WERI-Rb-1 (cell line): ENCODE results near the gene MEIS2.

Experiments used
- DNase-seq: peaks from one replicate; pipeline ENCODE4 v3.0.0-alpha.2; 2020
- H3K27ac ChIP-seq: fragments of 250-450 bp; sonication (Bioruptor Pico); 2 replicates; pipeline ENCODE4 v1.5.1; 2020; ENCODE audit warnings: mild to moderate bottlenecking, moderate library complexity
- H3K27me3 ChIP-seq: fragments of 250-450 bp; sonication (Bioruptor Pico); 2 replicates; pipeline ENCODE4 v1.5.1; 2021; ENCODE audit warnings: mild to moderate bottlenecking, low read depth, moderate library complexity; ENCODE audit not compliant: insufficient read depth, severe bottlenecking
- H3K36me3 ChIP-seq: fragments of 250-450 bp; sonication (Bioruptor Pico); 2 replicates; pipeline ENCODE4 v1.5.1; 2020; ENCODE audit warnings: mild to moderate bottlenecking, moderate library complexity
- H3K4me3 ChIP-seq: 2 replicates; pipeline ENCODE4 v1.5.1; 2011; ENCODE audit warnings: low read depth, mild to moderate bottlenecking, control low read depth, low read length
- H3K9me3 ChIP-seq: fragments of 250-450 bp; sonication (Bioruptor Pico); 2 replicates; pipeline ENCODE4 v1.5.1; 2021; ENCODE audit warnings: mild to moderate bottlenecking, moderate library complexity; ENCODE audit not compliant: severe bottlenecking
- TF ChIP-seq, protein P1 (sequence below): IDR thresholded peaks from 2 replicates; pipeline ENCODE4 v1.5.1; 2011; ENCODE audit warnings: low read depth, mild to moderate bottlenecking, control low read depth, inconsistent platforms, low read length

Gene MEIS2

DNA sequence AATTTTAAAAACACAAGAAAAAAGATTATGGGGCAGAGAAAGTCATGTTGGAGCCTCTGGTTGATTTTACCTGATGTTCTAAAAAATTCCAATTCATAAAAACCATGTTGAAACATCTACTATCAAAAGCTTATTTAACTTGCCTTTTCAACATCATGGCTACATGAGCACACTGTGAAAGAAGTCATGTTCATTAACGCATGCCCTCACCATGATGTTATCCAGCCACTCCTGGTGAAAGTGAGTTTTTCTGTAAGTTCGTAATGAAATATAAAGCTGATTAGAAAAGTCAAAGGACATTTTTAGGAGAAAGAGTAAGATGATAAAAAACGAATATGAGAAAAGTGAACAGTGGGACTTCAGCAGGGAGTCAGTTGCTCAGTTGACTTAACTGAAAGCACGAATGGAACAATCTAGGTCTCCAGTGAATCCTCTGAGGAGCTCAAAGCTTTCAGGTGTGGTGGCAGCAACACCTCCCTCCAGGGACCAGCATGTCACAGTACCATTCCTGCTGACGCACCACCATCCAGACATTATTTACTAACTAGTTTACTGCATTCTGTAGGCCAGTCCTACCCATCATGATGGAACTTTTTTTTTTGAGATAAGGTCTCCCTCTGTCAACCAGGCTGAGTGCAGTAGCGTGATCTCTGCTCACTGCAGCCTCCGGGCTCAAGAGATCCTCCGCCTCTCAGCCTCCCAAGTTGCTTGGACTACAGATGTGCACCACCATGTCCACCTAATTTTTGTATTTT, 95.2 kb downstream of the MEIS2 start:
- no peaks in the 10 kb centered on the region for H3K9me3 ChIP-seq
- TF ChIP-seq, protein P1, sequence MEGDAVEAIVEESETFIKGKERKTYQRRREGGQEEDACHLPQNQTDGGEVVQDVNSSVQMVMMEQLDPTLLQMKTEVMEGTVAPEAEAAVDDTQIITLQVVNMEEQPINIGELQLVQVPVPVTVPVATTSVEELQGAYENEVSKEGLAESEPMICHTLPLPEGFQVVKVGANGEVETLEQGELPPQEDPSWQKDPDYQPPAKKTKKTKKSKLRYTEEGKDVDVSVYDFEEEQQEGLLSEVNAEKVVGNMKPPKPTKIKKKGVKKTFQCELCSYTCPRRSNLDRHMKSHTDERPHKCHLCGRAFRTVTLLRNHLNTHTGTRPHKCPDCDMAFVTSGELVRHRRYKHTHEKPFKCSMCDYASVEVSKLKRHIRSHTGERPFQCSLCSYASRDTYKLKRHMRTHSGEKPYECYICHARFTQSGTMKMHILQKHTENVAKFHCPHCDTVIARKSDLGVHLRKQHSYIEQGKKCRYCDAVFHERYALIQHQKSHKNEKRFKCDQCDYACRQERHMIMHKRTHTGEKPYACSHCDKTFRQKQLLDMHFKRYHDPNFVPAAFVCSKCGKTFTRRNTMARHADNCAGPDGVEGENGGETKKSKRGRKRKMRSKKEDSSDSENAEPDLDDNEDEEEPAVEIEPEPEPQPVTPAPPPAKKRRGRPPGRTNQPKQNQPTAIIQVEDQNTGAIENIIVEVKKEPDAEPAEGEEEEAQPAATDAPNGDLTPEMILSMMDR = no peak
- H3K27ac ChIP-seq = no peak overlapping the region
- no peak overlapping the region for H3K4me3 ChIP-seq
- no peaks in the 10 kb centered on the region for H3K27me3 ChIP-seq
- DNase-seq = no peak
- peaks cover 78% of the 10 kb centered on the region for H3K36me3 ChIP-seq

DNA sequence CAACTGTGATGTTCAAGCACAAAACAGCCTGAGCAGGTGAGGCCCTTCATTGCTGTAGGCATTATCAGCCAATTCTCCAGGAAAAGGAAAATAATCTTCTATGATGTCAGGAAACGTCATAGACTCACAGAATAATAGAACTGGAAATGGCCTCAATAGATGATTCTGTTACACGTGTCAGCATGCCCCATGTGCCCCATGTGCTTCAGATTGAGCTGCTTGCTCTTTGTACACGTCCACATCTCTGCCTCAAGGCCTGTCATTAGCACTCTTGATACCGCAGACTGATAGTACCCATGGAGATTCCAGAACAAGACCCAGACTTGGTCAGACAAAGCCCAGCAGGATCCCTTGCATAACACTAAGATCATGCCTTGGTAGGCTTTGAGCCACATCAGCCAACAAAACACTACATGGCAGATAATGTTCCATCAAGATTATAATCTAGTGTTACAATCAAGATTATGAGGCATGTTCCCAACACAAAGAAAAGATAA, 95.9 kb downstream of the MEIS2 start:
- no peaks in the 10 kb centered on the region for H3K9me3 ChIP-seq
- no peak overlapping the region for H3K4me3 ChIP-seq
- peaks cover 71% of the 10 kb centered on the region for H3K36me3 ChIP-seq
- no peaks in the 10 kb centered on the region for H3K27me3 ChIP-seq
- TF ChIP-seq, protein P1 = no peak
- no peak for DNase-seq
- H3K27ac ChIP-seq = no peak overlapping the region

DNA sequence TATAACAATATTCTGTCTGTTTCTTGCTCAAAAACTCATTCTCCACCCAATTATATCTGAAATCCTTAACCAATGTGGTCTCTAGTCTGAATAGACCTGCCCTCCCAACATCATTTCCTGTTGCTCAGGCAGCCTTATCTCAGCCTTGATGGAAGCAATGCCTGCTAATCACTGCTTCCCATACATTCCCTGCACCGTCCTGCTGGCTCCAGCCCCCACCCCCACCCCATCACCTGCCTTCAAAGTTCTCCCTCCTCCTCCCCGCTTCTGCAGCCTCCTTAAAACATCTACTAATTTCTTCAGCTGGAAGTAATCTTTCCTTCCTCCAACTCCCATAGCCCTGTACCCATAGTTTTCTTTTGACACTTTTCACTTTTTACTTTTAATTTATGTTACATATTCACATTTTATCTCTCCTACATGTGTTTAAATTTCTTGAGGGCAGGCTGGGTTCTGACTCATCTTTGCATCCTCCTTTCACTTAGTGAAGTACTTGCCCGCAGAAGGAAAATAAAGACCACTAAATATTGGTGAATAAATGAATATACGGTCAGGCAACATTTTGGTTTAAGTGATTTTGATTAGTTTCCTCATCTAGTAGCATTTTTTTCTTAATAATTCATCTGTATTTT, 98.2 kb downstream of the MEIS2 start:
- TF ChIP-seq, protein P1 = no peak

DNA sequence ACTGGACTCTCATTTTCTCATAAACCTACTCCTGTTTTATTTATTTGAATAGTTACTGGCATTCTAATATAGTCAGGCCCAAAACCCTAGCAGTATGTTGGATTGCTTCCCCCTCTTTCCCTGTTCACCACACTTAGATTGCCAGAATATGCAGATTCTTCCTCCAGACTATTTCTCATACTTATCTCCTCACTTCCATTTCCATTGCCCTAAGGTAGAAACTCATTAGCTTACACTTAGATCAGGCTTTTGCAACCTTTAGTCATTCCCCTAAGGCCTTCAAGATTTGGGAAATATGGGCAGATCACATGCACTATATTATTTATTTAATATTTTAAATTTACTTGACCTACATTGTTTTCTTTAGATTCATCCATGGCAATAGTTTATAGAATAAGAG, 98.9 kb downstream of the MEIS2 start:
- TF ChIP-seq, protein P1 = no peak
- Histone ChIP-seq H3K9me3 (no peaks in the 10 kb centered on the region), H3K27me3 (no peaks in the 10 kb centered on the region), H3K36me3 (peaks cover 73% of the 10 kb centered on the region), H3K27ac (no peak overlapping the region), H3K4me3 (no peak overlapping the region)
- no peak for DNase-seq

More for the DNA sequence above, 98.2 kb downstream of the MEIS2 start:
- Histone ChIP-seq H3K27ac (no peak overlapping the region), H3K4me3 (no peak overlapping the region), H3K9me3 (no peaks in the 10 kb centered on the region), H3K27me3 (no peaks in the 10 kb centered on the region), H3K36me3 (peaks cover 73% of the 10 kb centered on the region)
- no peak for DNase-seq

DNA sequence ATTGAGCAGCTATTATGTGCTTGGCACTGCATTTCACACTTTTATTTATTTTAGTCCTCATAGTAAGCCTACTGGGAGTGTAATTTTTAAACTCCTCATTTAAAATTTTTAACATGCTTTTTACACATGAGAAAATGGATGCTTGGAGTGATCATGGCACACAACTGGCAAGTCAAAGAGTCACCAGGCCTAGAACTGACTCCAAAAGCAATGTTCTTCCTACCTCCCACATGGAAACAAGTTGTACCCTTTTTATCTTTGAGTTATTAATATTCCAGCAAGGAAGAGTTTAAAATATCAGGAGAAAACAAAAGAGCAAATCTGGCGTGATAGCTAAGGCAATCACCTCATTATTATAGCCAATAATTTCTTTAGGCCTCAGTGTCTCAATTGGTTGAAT, 100.6 kb downstream of the MEIS2 start:
- Histone ChIP-seq H3K4me3 (no peak overlapping the region), H3K36me3 (peaks cover 67% of the 10 kb centered on the region), H3K27ac (no peak overlapping the region), H3K27me3 (no peaks in the 10 kb centered on the region), H3K9me3 (no peaks in the 10 kb centered on the region)
- no peak for DNase-seq
- TF ChIP-seq, protein P1 = no peak
